ENCODE measurements around the gene CDH19.

- TF ChIP-seq POLR2A (IDR thresholded peaks at IDR 0.05), result no peak
- TF ChIP-seq CTCF (IDR thresholded peaks at IDR 0.05), result no peak
- TF ChIP-seq EP300 (IDR thresholded peaks at IDR 0.05), result no peak
Measured at GRCh38 chr18:66616523-66616983, 12.7 kb upstream of the CDH19 start.

Data from upper lobe of left lung (tissue), 4 donors.